Endothelial cell of umbilical vein (primary cell): Measurements from ENCODE around the gene RUNX2. TPM values are rescaled to one million over a fixed set of nuclear protein-coding genes. Genes with fewer than 3 reads are reported as not detected.

ENCODE experiments used
- BruUV-seq: library from RNA; stranded (reverse); fragments of 400-500 nt; replicated peaks from 2 replicates; lab custom pipeline; 2021; lab: Mats Ljungman, UMichigan
- CTCF ChIA-PET: fragments of 300-600, 350-600 bp; sonication (Branson Sonifier 250); formaldehyde crosslinking; loops from one replicate; lab custom pipeline; 2021; ENCODE audit warnings: antibody characterized with exemption, inconsistent platforms; lab: Charles Lee
- POLR2A ChIA-PET: fragments of 300-600, 350-600 bp; sonication (Branson Sonifier 250); formaldehyde crosslinking; loops from one replicate; lab custom pipeline; 2021; ENCODE audit warnings: antibody characterized with exemption, inconsistent platforms; lab: Charles Lee
- DNase-seq: peaks from one replicate; pipeline ENCODE4 v3.0.0-alpha.2; 2011; ENCODE audit warnings: low read depth, low spot score
- FAIRE-seq: peaks from 2 replicates; lab custom pipeline; 2011; peaks lifted over from hg19 to GRCh38; lab: Jason Lieb, UNC
- H2AFZ ChIP-seq: 2 replicates; pipeline ENCODE4 v1.6.0; 2012; ENCODE audit warnings: low read depth, low read length, control low read depth, inconsistent platforms
- H3K27ac ChIP-seq: 2 replicates; pipeline ENCODE4 v1.5.1; 2011; ENCODE audit warnings: low read depth, mild to moderate bottlenecking, control low read depth, low read length, moderate library complexity; ENCODE audit not compliant: insufficient read depth
- H3K27me3 ChIP-seq, 2 experiments: 2 replicates each; pipeline versions ENCODE4 v1.6.0 to v1.6.1; 2011; ENCODE audit warnings: low read length in 2 of 2, mixed read lengths in 1 of 2; ENCODE audit not compliant: control insufficient read depth in 2 of 2, insufficient read depth in 2 of 2
- H3K36me3 ChIP-seq, 2 experiments: 2 replicates in 1 of 2; 3 replicates in 1 of 2; pipeline ENCODE4 v1.5.1; 2011; ENCODE audit warnings: low read length in 2 of 2, mild to moderate bottlenecking in 1 of 2, moderate library complexity in 1 of 2; ENCODE audit not compliant: control insufficient read depth in 2 of 2, insufficient read depth in 2 of 2; ENCODE audit errors: extremely low read depth in 1 of 2
- H3K4me1 ChIP-seq: 3 replicates; pipeline ENCODE4 v1.5.1; 2011; ENCODE audit warnings: mild to moderate bottlenecking, low read length; ENCODE audit not compliant: control insufficient read depth, insufficient read depth; ENCODE audit errors: extremely low read depth
- H3K4me2 ChIP-seq: 2 replicates; pipeline ENCODE4 v1.6.1; 2011; ENCODE audit warnings: low read length, control low read depth, mixed read lengths; ENCODE audit not compliant: insufficient read depth
- H3K4me3 ChIP-seq, 3 experiments: fragments of 200-600 bp in 1 of 3; sonication (generic), shearing (Covaris generic) in 1 of 3; replicated peaks in 1 of 3; 2 replicates each; pipeline ENCODE4 v1.5.1; 2011 to 2016; ENCODE audit warnings: control low read depth in 3 of 3, low read length in 3 of 3, mild to moderate bottlenecking in 2 of 3, inconsistent platforms in 1 of 3, low read depth in 1 of 3, moderate library complexity in 1 of 3; ENCODE audit not compliant: insufficient read depth in 1 of 3
- H3K79me2 ChIP-seq: 2 replicates; pipeline ENCODE4 v1.6.0; 2012; ENCODE audit warnings: low read length, inconsistent platforms; ENCODE audit not compliant: control insufficient read depth, insufficient read depth
- H3K9ac ChIP-seq: replicated peaks from 2 replicates; pipeline ENCODE3; 2011; ENCODE audit warnings: low read length, control low read depth; ENCODE audit not compliant: insufficient read depth; ENCODE audit errors: extremely low read depth
- H3K9me1 ChIP-seq: replicated peaks from 3 replicates; pipeline ENCODE4 v1.6.0; 2011; ENCODE audit warnings: mild to moderate bottlenecking, low read length; ENCODE audit not compliant: control insufficient read depth, insufficient read depth; ENCODE audit errors: extremely low read depth
- H3K9me3 ChIP-seq: replicated peaks from 2 replicates; pipeline ENCODE4 v1.5.1; 2012; ENCODE audit warnings: low read length, inconsistent platforms; ENCODE audit not compliant: control insufficient read depth, insufficient read depth
- H4K20me1 ChIP-seq: replicated peaks from 2 replicates; pipeline ENCODE3; 2011; ENCODE audit warnings: mild to moderate bottlenecking, low read length; ENCODE audit not compliant: control insufficient read depth, insufficient read depth; ENCODE audit errors: extremely low read depth
- EZH2 ChIP-seq: IDR thresholded peaks from 2 replicates; pipeline ENCODE4 v1.6.1; 2012; ENCODE audit warnings: borderline replicate concordance, low read depth, mild to moderate bottlenecking, moderate library complexity, low read length, inconsistent platforms; ENCODE audit not compliant: severe bottlenecking
- FOS ChIP-seq: IDR thresholded peaks from 2 replicates; pipeline ENCODE4 v1.6.1; 2011; ENCODE audit warnings: mild to moderate bottlenecking, low read length, moderate library complexity, borderline replicate concordance; ENCODE audit not compliant: insufficient read depth
- GATA2 ChIP-seq: IDR thresholded peaks from 2 replicates; pipeline ENCODE4 v1.7.0; 2011; ENCODE audit warnings: low read depth, mild to moderate bottlenecking, moderate library complexity, mixed read lengths, low read length; ENCODE audit not compliant: insufficient read length, insufficient read depth
- MAX ChIP-seq: IDR thresholded peaks from 2 replicates; pipeline ENCODE4 v1.6.1; 2011; ENCODE audit not compliant: insufficient read depth, insufficient read length
- MYC ChIP-seq: IDR thresholded peaks from one replicate; pipeline ENCODE4 v1.6.1; 2011; ENCODE audit warnings: mild to moderate bottlenecking, low read depth, low read length
- POLR2A ChIP-seq: IDR thresholded peaks from 2 replicates; pipeline ENCODE4 v1.6.1; 2012; ENCODE audit warnings: low read depth, mild to moderate bottlenecking, control low read depth, low read length
- POLR2AphosphoS5 ChIP-seq: IDR thresholded peaks from 2 replicates; pipeline ENCODE4 v1.6.1; 2012; ENCODE audit warnings: low read depth, mild to moderate bottlenecking, control low read depth, low read length, moderate library complexity; ENCODE audit not compliant: insufficient read depth
- dilution Hi-C: fragments of 300-500 bp; cut with MboI; formaldehyde crosslinking; loops from one replicate; pipeline ENCODE4 v1.15.0; 2019; ENCODE audit warnings: low sequenced_read_pairs; ENCODE audit not compliant: extremely low pct_ligation_motif_present
- intact Hi-C: fragments of 100-400 bp; cut with micrococcal nuclease; formaldehyde crosslinking; loops from one replicate; pipeline ENCODE4 v1.10.0; 2022
- polyA plus RNA-seq, 4 experiments: library from polyadenylated mRNA; depleted of rRNA in 3 of 4; stranded (reverse) in 3 of 4; unstranded in 1 of 4; fragments of >200 nt; gene quantifications; 2 replicates each; pipeline versions ENCODE4 v1.2.1 to v1.2.3, GENCODE V29; 2011 to 2012; ENCODE audit warnings: missing spikeins in 1 of 4
- total RNA-seq: library from RNA; stranded (reverse); gene quantifications from 2 replicates; pipeline ENCODE4 v1.2.3, GENCODE V29; 2021
- TF ChIP-seq, protein P1 (sequence below), 2 donors: IDR thresholded peaks; 1 replicate in 1 of 2; 2 replicates in 1 of 2; pipeline ENCODE4 v1.5.1; 2011; ENCODE audit warnings: low read length in 2 of 2, mild to moderate bottlenecking in 2 of 2, moderate library complexity in 2 of 2, control low read depth in 1 of 2, inconsistent platforms in 1 of 2, low read depth in 1 of 2; ENCODE audit not compliant: insufficient read depth in 1 of 2; ENCODE audit errors: extremely low read depth in 1 of 2

Gene RUNX2
- total and polyA plus RNA-seq, 2 donors (not counting 3 experiments of a cell fraction or from before 2014, with no cell fraction given) = 0.06 TPM; not detected in 1

DNA sequence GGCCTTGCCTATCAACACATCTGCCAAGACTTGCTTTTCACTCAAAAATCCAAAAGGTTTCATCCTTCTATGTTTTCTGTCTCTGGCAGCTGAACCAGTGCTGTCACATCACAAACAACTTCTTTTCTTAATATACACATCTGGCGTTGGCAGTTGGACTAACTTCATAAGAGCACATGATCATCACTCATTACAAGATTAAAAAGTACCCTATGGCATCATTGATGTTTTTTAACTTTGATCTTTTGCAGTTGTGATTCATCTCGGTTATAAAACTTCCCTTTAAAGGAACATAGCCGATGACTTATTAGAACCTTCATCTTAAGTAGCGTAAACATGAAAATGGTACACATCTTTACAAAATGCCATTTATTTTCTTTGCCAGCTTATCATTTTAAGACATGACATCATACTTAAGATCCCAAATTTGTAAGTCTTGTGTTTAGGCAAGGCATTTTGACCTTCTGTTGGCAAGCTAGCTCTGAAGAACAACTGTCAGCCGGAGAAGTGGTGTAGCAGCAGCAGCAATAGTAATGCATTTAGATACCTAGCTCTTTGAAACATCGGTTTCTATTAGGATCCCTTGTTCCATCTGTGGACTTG is 113.8 kb downstream of the RUNX2 start:
- H3K27me3 ChIP-seq = no peaks in the 10 kb centered on the region
- no peak overlapping the region for H2AFZ ChIP-seq
- no peak overlapping the region for H3K4me2 ChIP-seq
- peaks cover 33% of the 10 kb centered on the region for H3K4me1 ChIP-seq
- no peak overlapping the region for H3K27ac ChIP-seq
- no TSS peak for BruUV-seq
- no peak for FAIRE-seq
- no peaks in the 10 kb centered on the region for H3K79me2 ChIP-seq
- H3K36me3 ChIP-seq = no peaks in the 10 kb centered on the region
- H4K20me1 ChIP-seq = no peaks in the 10 kb centered on the region
- POLR2A ChIA-PET = no interaction called here
- intact Hi-C loops = no loop called here
- CTCF ChIA-PET = no interaction called here
- no peak for DNase-seq
- dilution Hi-C loops = no loop called here
- no peaks in the 10 kb centered on the region for H3K9me1 ChIP-seq
- no peak overlapping the region for H3K4me3 ChIP-seq
- TF ChIP-seq, protein P1, sequence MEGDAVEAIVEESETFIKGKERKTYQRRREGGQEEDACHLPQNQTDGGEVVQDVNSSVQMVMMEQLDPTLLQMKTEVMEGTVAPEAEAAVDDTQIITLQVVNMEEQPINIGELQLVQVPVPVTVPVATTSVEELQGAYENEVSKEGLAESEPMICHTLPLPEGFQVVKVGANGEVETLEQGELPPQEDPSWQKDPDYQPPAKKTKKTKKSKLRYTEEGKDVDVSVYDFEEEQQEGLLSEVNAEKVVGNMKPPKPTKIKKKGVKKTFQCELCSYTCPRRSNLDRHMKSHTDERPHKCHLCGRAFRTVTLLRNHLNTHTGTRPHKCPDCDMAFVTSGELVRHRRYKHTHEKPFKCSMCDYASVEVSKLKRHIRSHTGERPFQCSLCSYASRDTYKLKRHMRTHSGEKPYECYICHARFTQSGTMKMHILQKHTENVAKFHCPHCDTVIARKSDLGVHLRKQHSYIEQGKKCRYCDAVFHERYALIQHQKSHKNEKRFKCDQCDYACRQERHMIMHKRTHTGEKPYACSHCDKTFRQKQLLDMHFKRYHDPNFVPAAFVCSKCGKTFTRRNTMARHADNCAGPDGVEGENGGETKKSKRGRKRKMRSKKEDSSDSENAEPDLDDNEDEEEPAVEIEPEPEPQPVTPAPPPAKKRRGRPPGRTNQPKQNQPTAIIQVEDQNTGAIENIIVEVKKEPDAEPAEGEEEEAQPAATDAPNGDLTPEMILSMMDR (IDR thresholded peaks at IDR 0.05; ENCODE audit: extremely low read depth in 1 of 2, insufficient read depth in 1 of 2, low read depth in 1 of 2, low read length in 2 of 2) = no peak
- TF ChIP-seq MAX = no peak
- TF ChIP-seq FOS = no peak
- no peak for TF ChIP-seq MYC
- TF ChIP-seq POLR2A = no peak
- TF ChIP-seq POLR2AphosphoS5 = no peak
- TF ChIP-seq EZH2 = no peak
- no peak for TF ChIP-seq GATA2
- H3K9ac ChIP-seq = no peak overlapping the region
- H3K9me3 ChIP-seq = no peaks in the 10 kb centered on the region
